ENCODE measurements around the gene NYAP2. TPM values are rescaled to one million over a fixed set of nuclear protein-coding genes. Genes with fewer than 3 reads are reported as not detected.

The NYAP2 gene
- total RNA-seq, 1 donor from 2014 or later, result 0.07 TPM

GRCh38 chr2:225534037-225534436, 134.5 kb downstream of the NYAP2 start:
- DNase-seq (ENCODE audit: low spot score), result no peak

GRCh38 chr2:225534697-225535096, 135.2 kb downstream of the NYAP2 start:
- no peaks in the 10 kb centered on the region for H4K20me1 ChIP-seq (ENCODE audit: low read depth)
- Mint-ChIP-seq H3K27me3 (ENCODE audit: insufficient read depth, low read depth) (no peaks in the 10 kb centered on the region), H3K36me3 (no peaks in the 10 kb centered on the region), H3K27ac (peak overlapping the region; percentile 2), H3K4me3 (no peak overlapping the region), H3K9me3 (peaks cover 2% of the 10 kb centered on the region), H3K4me1 (peaks cover 14% of the 10 kb centered on the region)
- H3K27ac ChIP-seq, result no peak overlapping the region
- H3K9me3 ChIP-seq (ENCODE audit: low read depth), result no peaks in the 10 kb centered on the region
- no peaks in the 10 kb centered on the region for H3F3A ChIP-seq (ENCODE audit: low read depth)
- H3K4me3 ChIP-seq, result no peak overlapping the region
- no peaks in the 10 kb centered on the region for H3K4me1 ChIP-seq
- no peaks in the 10 kb centered on the region for H3K79me2 ChIP-seq (ENCODE audit: low read depth)
- H3K9ac ChIP-seq, result no peak overlapping the region
- TF ChIP-seq EZH2phosphoT487 (IDR thresholded peaks at IDR 0.05), result no peak
- TF ChIP-seq CTCF (IDR thresholded peaks at IDR 0.05), result no peak
- TF ChIP-seq EZH2 (IDR thresholded peaks at IDR 0.05), result no peak
- no peaks in the 10 kb centered on the region for H3K36me3 ChIP-seq
- no peak overlapping the region for H3K4me2 ChIP-seq
- peak overlapping the region; percentile 12 for H2AFZ ChIP-seq (replicated peaks)
- no peaks in the 10 kb centered on the region for H3K27me3 ChIP-seq
- DNase-seq (ENCODE audit: low spot score), result no peak

More at GRCh38 chr2:225534037-225534436, 134.5 kb downstream of the NYAP2 start:
- Histone ChIP-seq H3K27ac (no peak overlapping the region), H3K9ac (no peak overlapping the region), H3K4me1 (no peaks in the 10 kb centered on the region), H3K9me3 (ENCODE audit: low read depth) (no peaks in the 10 kb centered on the region), H3F3A (ENCODE audit: low read depth) (no peaks in the 10 kb centered on the region), H3K4me2 (no peak overlapping the region), H2AFZ (replicated peaks) (no peak overlapping the region), H4K20me1 (ENCODE audit: low read depth) (no peaks in the 10 kb centered on the region), H3K27me3 (no peaks in the 10 kb centered on the region), H3K4me3 (no peak overlapping the region), H3K79me2 (ENCODE audit: low read depth) (no peaks in the 10 kb centered on the region), H3K36me3 (no peaks in the 10 kb centered on the region)
- Mint-ChIP-seq H3K27me3 (ENCODE audit: insufficient read depth, low read depth) (no peaks in the 10 kb centered on the region), H3K27ac (no peak overlapping the region), H3K4me1 (peaks cover 14% of the 10 kb centered on the region), H3K4me3 (no peak overlapping the region), H3K9me3 (peaks cover 2% of the 10 kb centered on the region), H3K36me3 (no peaks in the 10 kb centered on the region)
- TF ChIP-seq EZH2 (IDR thresholded peaks at IDR 0.05), result no peak

GRCh38 chr2:225536036-225536435, 136.5 kb downstream of the NYAP2 start:
- Histone ChIP-seq H3K79me2 (ENCODE audit: low read depth) (no peaks in the 10 kb centered on the region), H3K27me3 (no peaks in the 10 kb centered on the region), H2AFZ (replicated peaks) (no peak overlapping the region), H3K9me3 (ENCODE audit: low read depth) (no peaks in the 10 kb centered on the region), H3K36me3 (no peaks in the 10 kb centered on the region), H3K4me3 (no peak overlapping the region), H3K4me1 (no peaks in the 10 kb centered on the region), H3F3A (ENCODE audit: low read depth) (no peaks in the 10 kb centered on the region), H4K20me1 (ENCODE audit: low read depth) (no peaks in the 10 kb centered on the region), H3K4me2 (no peak overlapping the region), H3K9ac (no peak overlapping the region), H3K27ac (no peak overlapping the region)
- Mint-ChIP-seq H3K4me1 (peaks cover 14% of the 10 kb centered on the region), H3K4me3 (no peak overlapping the region), H3K36me3 (no peaks in the 10 kb centered on the region), H3K9me3 (peaks cover 2% of the 10 kb centered on the region), H3K27ac (peak overlapping the region; percentile 12), H3K27me3 (ENCODE audit: insufficient read depth, low read depth) (no peaks in the 10 kb centered on the region)
- no peak for DNase-seq (ENCODE audit: low spot score)
- TF ChIP-seq EZH2 (IDR thresholded peaks at IDR 0.05), result no peak
- TF ChIP-seq CTCF (IDR thresholded peaks at IDR 0.05), result no peak

- Histone ChIP-seq H3K79me2 (ENCODE audit: low read depth) (no peaks in the 10 kb centered on the region), H3K9me3 (ENCODE audit: low read depth) (no peaks in the 10 kb centered on the region), H4K20me1 (ENCODE audit: low read depth) (no peaks in the 10 kb centered on the region), H2AFZ (replicated peaks) (no peak overlapping the region), H3F3A (ENCODE audit: low read depth) (no peaks in the 10 kb centered on the region), H3K4me2 (no peak overlapping the region), H3K27ac (no peak overlapping the region), H3K36me3 (no peaks in the 10 kb centered on the region), H3K27me3 (no peaks in the 10 kb centered on the region), H3K9ac (no peak overlapping the region), H3K4me3 (no peak overlapping the region), H3K4me1 (no peaks in the 10 kb centered on the region)
- Mint-ChIP-seq H3K27me3 (ENCODE audit: insufficient read depth, low read depth) (no peaks in the 10 kb centered on the region), H3K27ac (no peak overlapping the region), H3K9me3 (peaks cover 4% of the 10 kb centered on the region), H3K4me3 (no peak overlapping the region), H3K4me1 (no peaks in the 10 kb centered on the region), H3K36me3 (no peaks in the 10 kb centered on the region)
- no peak for DNase-seq (ENCODE audit: low spot score)
- TF ChIP-seq EZH2phosphoT487 (IDR thresholded peaks at IDR 0.05) (no peak), CTCF (IDR thresholded peaks at IDR 0.05) (no peak), EZH2 (IDR thresholded peaks at IDR 0.05) (no peak)
Observed at GRCh38 chr2:225543626-225544025, 144.1 kb downstream of the NYAP2 start.
